Upper lobe of left lung (tissue), 4 donors: ENCODE data around the gene SEPHS1.

Experiments
- POLR2A ChIP-seq, 4 donors: fragments of 450-650 bp; IDR thresholded peaks; one replicate each; pipeline ENCODE4 v1.5.1; 2016 to 2017; ENCODE audit warnings: antibody characterized with exemption in 4 of 4, mild to moderate bottlenecking in 2 of 4
- TF ChIP-seq, protein P1 (sequence below), 6 experiments: fragments of 450-650 bp in 4 of 6; fragments of 200-600 bp in 2 of 6; sonication (generic) in 2 of 6; IDR thresholded peaks; one replicate each; pipeline ENCODE4 v1.5.1; 2016 to 2019; ENCODE audit warnings: antibody characterized with exemption in 6 of 6

GRCh38 chr10:13388478-13389230 is 40.6 kb upstream of the SEPHS1 start:
- TF ChIP-seq, protein P1, sequence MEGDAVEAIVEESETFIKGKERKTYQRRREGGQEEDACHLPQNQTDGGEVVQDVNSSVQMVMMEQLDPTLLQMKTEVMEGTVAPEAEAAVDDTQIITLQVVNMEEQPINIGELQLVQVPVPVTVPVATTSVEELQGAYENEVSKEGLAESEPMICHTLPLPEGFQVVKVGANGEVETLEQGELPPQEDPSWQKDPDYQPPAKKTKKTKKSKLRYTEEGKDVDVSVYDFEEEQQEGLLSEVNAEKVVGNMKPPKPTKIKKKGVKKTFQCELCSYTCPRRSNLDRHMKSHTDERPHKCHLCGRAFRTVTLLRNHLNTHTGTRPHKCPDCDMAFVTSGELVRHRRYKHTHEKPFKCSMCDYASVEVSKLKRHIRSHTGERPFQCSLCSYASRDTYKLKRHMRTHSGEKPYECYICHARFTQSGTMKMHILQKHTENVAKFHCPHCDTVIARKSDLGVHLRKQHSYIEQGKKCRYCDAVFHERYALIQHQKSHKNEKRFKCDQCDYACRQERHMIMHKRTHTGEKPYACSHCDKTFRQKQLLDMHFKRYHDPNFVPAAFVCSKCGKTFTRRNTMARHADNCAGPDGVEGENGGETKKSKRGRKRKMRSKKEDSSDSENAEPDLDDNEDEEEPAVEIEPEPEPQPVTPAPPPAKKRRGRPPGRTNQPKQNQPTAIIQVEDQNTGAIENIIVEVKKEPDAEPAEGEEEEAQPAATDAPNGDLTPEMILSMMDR (IDR thresholded peaks at IDR 0.05) = no peak
- TF ChIP-seq POLR2A (IDR thresholded peaks at IDR 0.05) = no peak
